T1000 (cell line): ENCODE results near the gene OR52A5.
A peak's percentile ranks its signal among the peaks of the same experiment; 100 is the strongest.
"Not testable (repeated sequence)": the region's sequence is repeated elsewhere in the genome, so short reads cannot be mapped to it uniquely, and the experiment has no call there.

Experiments
- DNase-seq: peaks from one replicate; lab custom pipeline; 2025; ENCODE audit warnings: mixed read lengths; lab: John Stamatoyannopoulos, UW

OR52A5 gene

GRCh38 chr11:5137996-5138395 is at the start of gene OR52A5:
TSS of gene OR52A5 (minus strand) at chr11:5138356. CDS start at chr11:5132642, 5,714 bp downstream.
- no peak for DNase-seq

- DNase-seq: no peak
These were observed 40.1 kb upstream of the OR52A5 start for GRCh38 chr11:5178046-5178837.

- DNase-seq: no peak
These were observed 36.8 kb upstream of the OR52A5 start for GRCh38 chr11:5174934-5175333.

- DNase-seq: no peak
These were observed 33.7 kb upstream of the OR52A5 start for GRCh38 chr11:5171856-5172255.

- DNase-seq: not testable (repeated sequence)
These were observed 27.7 kb upstream of the OR52A5 start for GRCh38 chr11:5165898-5166297.

- not testable (repeated sequence) for DNase-seq
These were observed 26.7 kb upstream of the OR52A5 start for GRCh38 chr11:5164807-5165206.

GRCh38 chr11:5161045-5161444 is 22.9 kb upstream of the OR52A5 start:
- not testable (repeated sequence) for DNase-seq

- DNase-seq: not testable (repeated sequence)
These were observed 22.1 kb upstream of the OR52A5 start for GRCh38 chr11:5160217-5160616.

- DNase-seq: no peak
These were observed 21.6 kb upstream of the OR52A5 start for GRCh38 chr11:5159806-5160205.

- DNase-seq: no peak
These were observed 16.5 kb upstream of the OR52A5 start, which contains the start of gene OR52A1 for GRCh38 chr11:5154657-5155056. TSS of gene OR52A1 (minus strand) at chr11:5154757. CDS start at chr11:5152369, 2,388 bp downstream.

GRCh38 chr11:5153574-5154431 is 15.6 kb upstream of the OR52A5 start:
- DNase-seq: no peak

GRCh38 chr11:5151713-5152153 is 13.6 kb upstream of the OR52A5 start:
- DNase-seq: no peak

GRCh38 chr11:5144206-5144605 is 6.0 kb upstream of the OR52A5 start:
- DNase-seq: not testable (repeated sequence)

GRCh38 chr11:5137014-5137413 is 1.1 kb downstream of the OR52A5 start:
- no peak for DNase-seq

- DNase-seq: no peak
These were observed 1.9 kb downstream of the OR52A5 start for GRCh38 chr11:5136261-5136660.

GRCh38 chr11:5131584-5132335 is 6.4 kb downstream of the OR52A5 start:
- DNase-seq: no peak

GRCh38 chr11:5129457-5129877 is 8.7 kb downstream of the OR52A5 start:
- DNase-seq: no peak

- DNase-seq: no peak
These were observed 13.1 kb downstream of the OR52A5 start for GRCh38 chr11:5124891-5125620.

- DNase-seq: peak; percentile 61
These were observed 14.2 kb downstream of the OR52A5 start for GRCh38 chr11:5123802-5124521.

- DNase-seq: no peak
These were observed 19.3 kb downstream of the OR52A5 start for GRCh38 chr11:5118893-5119292.

- DNase-seq: no peak
These were observed 20.6 kb downstream of the OR52A5 start for GRCh38 chr11:5117588-5117987.
